Measurements from ENCODE around the gene ATP8A2.

Gene ATP8A2

DNA sequence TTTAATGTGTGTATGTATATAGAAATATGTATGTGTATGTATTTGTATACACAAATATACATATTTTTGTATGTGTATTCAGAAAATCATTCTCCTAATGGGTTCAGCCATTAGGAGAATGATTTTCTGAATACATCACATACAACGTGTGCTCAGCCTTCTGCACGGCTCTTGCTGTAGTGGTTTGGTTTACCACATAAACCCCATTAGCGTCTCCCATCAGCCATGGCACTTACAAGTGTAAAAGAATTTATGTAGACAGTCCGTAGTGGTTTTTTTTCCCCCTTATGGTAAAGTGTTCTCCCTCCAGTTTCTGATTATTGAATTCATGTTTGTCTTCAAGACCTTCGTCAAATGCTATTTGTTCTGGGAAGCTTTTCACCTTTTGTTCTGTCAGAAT is 38.2 kb downstream of the ATP8A2 start:
- H3K9me3 Mint-ChIP-seq = no peaks in the 10 kb centered on the region
- peaks cover 10% of the 10 kb centered on the region for H3K27me3 Mint-ChIP-seq
- H3K4me3 Mint-ChIP-seq = no peak overlapping the region
- H3K27ac Mint-ChIP-seq = no peak overlapping the region
- H3K36me3 Mint-ChIP-seq (ENCODE audit: low read depth) = no peaks in the 10 kb centered on the region
- H3K4me1 Mint-ChIP-seq (ENCODE audit: low read depth) = no peaks in the 10 kb centered on the region
- no peak for DNase-seq

- Mint-ChIP-seq H3K27me3 (peaks cover 47% of the 10 kb centered on the region), H3K27ac (no peak overlapping the region), H3K4me3 (no peak overlapping the region), H3K9me3 (no peaks in the 10 kb centered on the region), H3K36me3 (ENCODE audit: low read depth) (no peaks in the 10 kb centered on the region), H3K4me1 (ENCODE audit: low read depth) (no peaks in the 10 kb centered on the region)
- no peak for DNase-seq
Observed at GRCh38 chr13:25415241-25415640, 43.5 kb downstream of the ATP8A2 start.

DNA sequence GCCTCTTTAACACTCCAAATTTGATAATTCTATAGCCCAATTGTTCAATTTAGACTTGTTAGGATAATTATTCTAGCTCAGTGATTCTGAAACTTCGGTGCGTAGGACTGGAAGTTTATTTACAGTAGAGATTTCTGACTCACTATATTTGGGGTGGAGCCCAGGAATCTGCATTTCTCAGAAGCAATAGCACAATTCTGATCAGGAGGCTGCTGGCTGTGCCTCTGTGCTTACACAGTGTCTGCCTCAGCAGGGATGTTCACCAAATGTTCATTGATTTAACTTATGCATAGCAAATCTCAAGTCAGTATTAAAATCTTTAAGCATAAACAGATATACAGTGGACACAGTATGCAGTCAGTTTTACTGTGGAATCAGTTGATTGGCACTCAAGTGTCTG is 45.8 kb downstream of the ATP8A2 start:
- Mint-ChIP-seq H3K9me3 (no peaks in the 10 kb centered on the region), H3K27ac (no peak overlapping the region), H3K4me1 (ENCODE audit: low read depth) (no peaks in the 10 kb centered on the region), H3K36me3 (ENCODE audit: low read depth) (no peaks in the 10 kb centered on the region), H3K4me3 (no peak overlapping the region), H3K27me3 (peaks cover 52% of the 10 kb centered on the region)
- DNase-seq = no peak

GRCh38 chr13:25420161-25420560 is 48.4 kb downstream of the ATP8A2 start:
- Mint-ChIP-seq H3K36me3 (ENCODE audit: low read depth) (no peaks in the 10 kb centered on the region), H3K27ac (no peak overlapping the region), H3K4me3 (no peak overlapping the region), H3K9me3 (no peaks in the 10 kb centered on the region), H3K27me3 (peaks cover 44% of the 10 kb centered on the region), H3K4me1 (ENCODE audit: low read depth) (no peaks in the 10 kb centered on the region)
- DNase-seq = no peak

DNA sequence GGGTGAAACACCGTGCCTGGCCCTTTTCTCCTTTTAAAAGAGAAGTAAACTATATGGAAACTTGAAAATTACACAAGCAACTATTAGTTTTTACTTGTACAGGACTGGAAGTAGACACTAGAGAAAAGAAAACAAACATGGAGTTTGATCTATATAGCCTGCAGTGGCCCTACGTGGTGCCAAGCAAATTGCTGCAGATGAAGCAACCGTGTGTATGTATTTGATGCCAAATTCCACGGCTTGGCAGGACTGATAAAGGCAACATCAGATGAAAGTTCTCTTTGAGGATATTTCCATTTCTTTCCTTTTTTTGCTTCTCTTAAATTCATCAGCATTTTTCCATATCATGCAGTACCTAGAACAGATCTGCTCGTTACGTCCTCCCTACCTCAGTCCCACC is 49.8 kb downstream of the ATP8A2 start:
- no peak for DNase-seq
- Mint-ChIP-seq H3K4me3 (no peak overlapping the region), H3K36me3 (ENCODE audit: low read depth) (no peaks in the 10 kb centered on the region), H3K9me3 (no peaks in the 10 kb centered on the region), H3K27me3 (peaks cover 30% of the 10 kb centered on the region), H3K4me1 (ENCODE audit: low read depth) (no peaks in the 10 kb centered on the region), H3K27ac (no peak overlapping the region)

DNA sequence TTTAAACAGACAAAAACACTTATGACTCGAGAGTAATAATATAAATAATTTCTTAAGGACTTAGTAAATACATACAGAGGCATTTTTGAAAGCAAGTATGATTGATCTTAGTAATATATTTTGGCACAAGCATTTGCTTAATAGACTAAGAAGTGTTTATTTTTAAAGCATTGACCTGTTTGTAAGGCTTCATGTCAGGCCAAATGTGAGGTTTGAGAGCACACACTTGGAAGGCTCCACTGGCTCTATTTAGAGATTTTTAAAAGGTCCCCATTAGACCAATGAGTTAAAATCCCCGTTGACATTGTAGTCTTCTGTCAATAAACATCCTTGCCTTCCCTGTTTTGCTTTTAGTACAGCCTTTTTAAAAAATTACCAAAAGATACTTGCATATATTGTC is 50.4 kb downstream of the ATP8A2 start:
- no peaks in the 10 kb centered on the region for H3K36me3 Mint-ChIP-seq (ENCODE audit: low read depth)
- H3K4me1 Mint-ChIP-seq (ENCODE audit: low read depth) = no peaks in the 10 kb centered on the region
- H3K9me3 Mint-ChIP-seq = no peaks in the 10 kb centered on the region
- H3K27me3 Mint-ChIP-seq = peaks cover 25% of the 10 kb centered on the region
- H3K4me3 Mint-ChIP-seq = no peak overlapping the region
- no peak overlapping the region for H3K27ac Mint-ChIP-seq
- no peak for DNase-seq

- Mint-ChIP-seq H3K27ac (no peak overlapping the region), H3K36me3 (ENCODE audit: low read depth) (no peaks in the 10 kb centered on the region), H3K27me3 (peaks cover 18% of the 10 kb centered on the region), H3K9me3 (no peaks in the 10 kb centered on the region), H3K4me1 (ENCODE audit: low read depth) (no peaks in the 10 kb centered on the region), H3K4me3 (no peak overlapping the region)
- no peak for DNase-seq
Observed at GRCh38 chr13:25423831-25424230, 52.1 kb downstream of the ATP8A2 start.

DNA sequence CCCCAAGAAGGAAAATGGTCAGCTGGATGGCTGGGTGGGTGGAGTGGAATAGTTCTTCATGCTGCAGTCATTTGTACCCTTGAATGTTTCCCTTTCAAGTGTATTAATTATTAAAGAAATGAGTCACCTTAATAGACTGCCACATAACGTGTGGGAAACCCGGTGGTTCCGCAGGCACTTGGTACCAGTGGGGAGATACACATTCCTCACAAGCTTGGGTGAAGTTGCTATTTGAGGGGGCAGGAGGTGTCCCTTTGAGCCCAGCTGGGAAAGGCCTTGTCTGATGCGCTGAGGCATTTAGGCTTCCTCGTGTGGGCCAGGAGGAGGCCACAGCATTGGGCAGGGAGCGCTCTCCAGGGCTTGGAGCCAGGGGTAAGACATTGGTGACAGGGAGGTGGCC is 57.7 kb downstream of the ATP8A2 start:
- Mint-ChIP-seq H3K27ac (no peak overlapping the region), H3K4me1 (ENCODE audit: low read depth) (no peaks in the 10 kb centered on the region)

GRCh38 chr13:25432691-25433090 is 60.9 kb downstream of the ATP8A2 start:
- H3K27me3 Mint-ChIP-seq = peaks cover 20% of the 10 kb centered on the region

More for the DNA sequence above, 57.7 kb downstream of the ATP8A2 start:
- Mint-ChIP-seq H3K27me3 (peaks cover 6% of the 10 kb centered on the region), H3K9me3 (no peaks in the 10 kb centered on the region), H3K4me3 (no peak overlapping the region), H3K36me3 (ENCODE audit: low read depth) (no peaks in the 10 kb centered on the region)
- no peak for DNase-seq

GRCh38 chr13:25440061-25440460 is 68.3 kb downstream of the ATP8A2 start:
- Mint-ChIP-seq H3K27ac (no peak overlapping the region), H3K9me3 (no peaks in the 10 kb centered on the region), H3K4me1 (ENCODE audit: low read depth) (no peaks in the 10 kb centered on the region), H3K36me3 (ENCODE audit: low read depth) (no peaks in the 10 kb centered on the region), H3K27me3 (peaks cover 53% of the 10 kb centered on the region), H3K4me3 (no peak overlapping the region)
- DNase-seq = no peak

More at GRCh38 chr13:25432691-25433090, 60.9 kb downstream of the ATP8A2 start:
- no peak overlapping the region for H3K4me3 Mint-ChIP-seq
- H3K9me3 Mint-ChIP-seq = no peaks in the 10 kb centered on the region
- no peaks in the 10 kb centered on the region for H3K36me3 Mint-ChIP-seq (ENCODE audit: low read depth)
- H3K27ac Mint-ChIP-seq = no peak overlapping the region
- no peak for DNase-seq
- no peaks in the 10 kb centered on the region for H3K4me1 Mint-ChIP-seq (ENCODE audit: low read depth)

DNA sequence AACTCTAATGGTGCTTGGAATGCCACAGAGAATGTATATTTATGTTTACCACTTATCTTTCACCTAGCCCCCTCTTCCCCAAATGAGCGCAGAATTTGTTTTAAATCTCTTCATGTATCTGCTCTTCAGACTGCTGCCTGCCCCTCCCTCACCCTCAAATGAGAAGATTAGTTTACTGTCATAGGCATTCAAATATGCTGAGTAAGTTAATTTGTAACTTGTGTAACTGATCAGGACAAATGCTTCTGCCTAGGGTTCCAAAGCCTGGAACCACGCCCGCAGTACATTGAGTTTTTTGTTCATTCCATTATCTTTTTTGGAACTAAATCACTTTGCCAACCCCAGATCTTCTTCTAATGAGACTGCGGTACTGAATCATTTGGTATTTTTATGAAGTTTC is 74.5 kb downstream of the ATP8A2 start:
- H3K4me1 Mint-ChIP-seq (ENCODE audit: low read depth) = no peaks in the 10 kb centered on the region
- H3K27ac Mint-ChIP-seq = no peak overlapping the region
- H3K36me3 Mint-ChIP-seq (ENCODE audit: low read depth) = no peaks in the 10 kb centered on the region
- no peak for DNase-seq
- H3K9me3 Mint-ChIP-seq = no peaks in the 10 kb centered on the region
- H3K4me3 Mint-ChIP-seq = no peak overlapping the region
- H3K27me3 Mint-ChIP-seq = peaks cover 49% of the 10 kb centered on the region

DNA sequence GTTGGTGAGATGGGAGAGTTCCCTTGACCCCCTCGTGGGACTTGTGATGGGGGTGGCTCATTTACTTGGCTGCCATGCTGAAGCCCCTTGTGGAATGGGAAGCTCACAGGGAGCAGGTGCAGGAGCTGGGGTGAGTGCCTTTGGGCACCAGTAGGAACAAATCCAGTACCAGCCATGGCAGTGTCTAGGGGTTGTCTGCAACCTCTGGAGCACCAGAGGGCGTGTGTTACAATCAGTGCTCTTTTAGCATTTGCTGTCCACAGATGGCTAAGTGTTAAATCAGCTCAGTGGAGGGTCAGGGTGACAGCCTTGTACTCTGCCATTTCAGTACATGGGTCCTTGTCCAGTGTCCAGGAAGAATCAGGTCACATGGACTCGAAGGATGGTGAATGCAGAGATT is 75.6 kb downstream of the ATP8A2 start:
- Mint-ChIP-seq H3K9me3 (no peaks in the 10 kb centered on the region), H3K4me1 (ENCODE audit: low read depth) (no peaks in the 10 kb centered on the region), H3K27me3 (peaks cover 44% of the 10 kb centered on the region), H3K4me3 (no peak overlapping the region), H3K27ac (no peak overlapping the region), H3K36me3 (ENCODE audit: low read depth) (no peaks in the 10 kb centered on the region)
- DNase-seq = no peak

GRCh38 chr13:25453850-25454365 is 82.1 kb downstream of the ATP8A2 start:
- Mint-ChIP-seq H3K36me3 (ENCODE audit: low read depth) (no peaks in the 10 kb centered on the region), H3K4me1 (ENCODE audit: low read depth) (no peaks in the 10 kb centered on the region), H3K9me3 (no peaks in the 10 kb centered on the region), H3K27ac (no peak overlapping the region), H3K4me3 (no peak overlapping the region), H3K27me3 (peaks cover 33% of the 10 kb centered on the region)
- DNase-seq = no peak

DNA sequence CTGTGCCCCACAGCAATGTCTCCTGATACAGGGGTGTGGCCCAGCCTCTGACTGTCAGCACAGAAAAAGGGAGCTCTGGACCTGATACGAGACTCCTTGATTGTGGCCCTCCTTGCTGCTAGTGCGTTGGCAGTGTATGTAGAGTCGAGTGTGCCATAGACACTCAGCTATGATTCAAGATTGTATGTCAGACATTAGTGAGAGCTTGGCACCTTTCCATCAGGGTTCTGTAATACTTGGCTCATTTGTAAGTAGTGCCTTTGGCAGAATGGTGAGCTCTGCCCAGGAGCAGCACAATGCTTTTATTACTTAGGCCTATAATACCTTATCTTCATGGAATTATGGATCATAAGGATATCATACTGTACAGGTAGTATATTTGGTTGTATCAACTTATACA is 83.4 kb downstream of the ATP8A2 start:
- H3K27ac Mint-ChIP-seq = no peak overlapping the region
- H3K9me3 Mint-ChIP-seq = no peaks in the 10 kb centered on the region
- no peaks in the 10 kb centered on the region for H3K36me3 Mint-ChIP-seq (ENCODE audit: low read depth)
- peaks cover 32% of the 10 kb centered on the region for H3K27me3 Mint-ChIP-seq
- H3K4me3 Mint-ChIP-seq = no peak overlapping the region
- H3K4me1 Mint-ChIP-seq (ENCODE audit: low read depth) = no peaks in the 10 kb centered on the region
- DNase-seq = no peak

DNA sequence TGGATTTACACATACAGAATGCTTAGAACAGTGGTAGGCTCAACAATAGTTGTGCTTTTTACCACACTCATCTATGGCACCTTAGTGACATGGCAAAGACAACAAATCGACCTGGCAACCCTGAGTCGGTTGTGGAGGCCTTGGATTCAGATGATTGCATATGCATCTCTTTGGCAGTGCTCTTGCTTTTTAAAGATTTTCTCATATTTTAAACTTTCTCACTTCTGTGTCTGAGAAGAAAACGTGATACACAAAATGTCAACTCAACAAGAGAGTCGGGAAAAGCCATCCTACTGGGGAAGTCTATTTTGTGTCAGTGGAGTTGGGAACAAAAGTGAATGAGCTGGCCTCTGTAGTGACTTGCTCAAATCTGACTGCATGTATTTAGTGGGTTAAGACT is 85.8 kb downstream of the ATP8A2 start:
- Mint-ChIP-seq H3K4me3 (no peak overlapping the region), H3K27ac (no peak overlapping the region), H3K9me3 (no peaks in the 10 kb centered on the region), H3K4me1 (ENCODE audit: low read depth) (no peaks in the 10 kb centered on the region), H3K27me3 (peaks cover 31% of the 10 kb centered on the region), H3K36me3 (ENCODE audit: low read depth) (no peaks in the 10 kb centered on the region)
- no peak for DNase-seq

All from activated T-cell treated with anti-CD3 and anti-CD28 coated beads, Interleukin-2, amount 50 U/mL, for 24 hours (primary cell).